HCT116 (cell line): ENCODE results near the gene PPTC7. TPM values are rescaled to one million over a fixed set of nuclear protein-coding genes. Genes with fewer than 3 reads are reported as not detected.

Source experiments
- ATAC-seq: fragments of 200-7000 bp; cut with Tn5 transposase; 2 replicates; pipeline ENCODE4 v1.9.1; 2020; ENCODE audit warnings: mild to moderate bottlenecking, moderate library complexity
- BruUV-seq: library from RNA; stranded (reverse); fragments of 400-500 nt; replicated peaks from 2 replicates; lab custom pipeline; 2021; lab: Mats Ljungman, UMichigan
- CTCF ChIA-PET: fragments of 300-600 bp; sonication (Branson Sonifier 250); formaldehyde crosslinking; loops from one replicate; lab custom pipeline; 2021; ENCODE audit warnings: antibody characterized with exemption; lab: Charles Lee
- POLR2A ChIA-PET: fragments of 300-600, 350-600 bp; sonication (Branson Sonifier 250); formaldehyde crosslinking; loops from one replicate; lab custom pipeline; 2021; ENCODE audit warnings: antibody characterized with exemption; lab: Charles Lee
- RAD21 ChIA-PET, 2 experiments: fragments of 300-600 bp; sonication (Branson Sonifier 250); formaldehyde crosslinking; loops; one replicate each; lab custom pipeline; 2023; ENCODE audit warnings: low total read pairs in 2 of 2; ENCODE audit not compliant: uncharacterized antibody in 2 of 2, unreplicated experiment in 2 of 2, low non-redundant PET in 1 of 2; lab: Charles Lee
- DNase-seq: peaks from one replicate; pipeline ENCODE4 v3.0.0-alpha.2; 2010; ENCODE audit warnings: low read depth, low spot score
- H2AFZ ChIP-seq: fragments of 200-600 bp; shearing (Covaris generic), sonication (generic); 2 replicates; pipeline ENCODE4 v1.6.1; 2017; ENCODE audit warnings: low read depth, mixed run types, mixed read lengths, antibody characterized with exemption, low read length; ENCODE audit not compliant: poor library complexity, severe bottlenecking
- H3K27ac ChIP-seq: 2 replicates; pipeline ENCODE4 v1.5.1; 2012; ENCODE audit warnings: low read depth, low read length
- H3K27me3 ChIP-seq: fragments of 200-600 bp; sonication (generic); 2 replicates; pipeline ENCODE4 v1.6.1; 2016; ENCODE audit warnings: mixed run types, low read length, mixed read lengths; ENCODE audit not compliant: insufficient read depth
- H3K36me3 ChIP-seq, 2 experiments: fragments of 200-500 bp in 1 of 2; fragments of 200-600 bp in 1 of 2; sonication (Bioruptor generic) in 1 of 2; sonication (generic) in 1 of 2; 2 replicates each; pipeline versions ENCODE4 v1.5.1 to v1.6.1; 2014 to 2016; ENCODE audit warnings: low read length in 2 of 2, inconsistent platforms in 1 of 2, mixed read lengths in 1 of 2, mixed run types in 1 of 2; ENCODE audit not compliant: insufficient read depth in 2 of 2, control insufficient read depth in 1 of 2
- H3K4me1 ChIP-seq, 2 experiments: fragments of 200-600 bp in 1 of 2; sonication (generic) in 1 of 2; 2 replicates each; pipeline versions ENCODE4 v1.5.1 to v1.6.1; 2012 to 2017; ENCODE audit warnings: low read length in 2 of 2, inconsistent platforms in 1 of 2, mild to moderate bottlenecking in 1 of 2, mixed read lengths in 1 of 2, mixed run types in 1 of 2, moderate library complexity in 1 of 2; ENCODE audit not compliant: insufficient read depth in 2 of 2, control insufficient read depth in 1 of 2
- H3K4me2 ChIP-seq: fragments of 200-600 bp; sonication (generic); 2 replicates; pipeline ENCODE4 v1.6.1; 2017; ENCODE audit warnings: mixed run types, low read length, mixed read lengths
- H3K4me3 ChIP-seq, 2 experiments: fragments of 200-600 bp in 1 of 2; sonication (generic) in 1 of 2; replicated peaks in 1 of 2; 2 replicates each; pipeline ENCODE4 v1.5.1; 2011 to 2016; ENCODE audit warnings: low read length in 2 of 2, control low read depth in 1 of 2, low read depth in 1 of 2, mild to moderate bottlenecking in 1 of 2, mixed read lengths in 1 of 2, mixed run types in 1 of 2
- H3K79me2 ChIP-seq: fragments of 200-600 bp; sonication (generic); 2 replicates; pipeline ENCODE4 v1.6.1; 2017; ENCODE audit warnings: mild to moderate bottlenecking, mixed run types, low read length, moderate library complexity, mixed read lengths; ENCODE audit not compliant: insufficient read depth
- H3K9ac ChIP-seq: fragments of 200-600 bp; sonication (generic); 2 replicates; pipeline ENCODE4 v1.6.1; 2016; ENCODE audit warnings: low read length, mixed read lengths
- H3K9me2 ChIP-seq: fragments of 200-600 bp; sonication (generic), shearing (Covaris generic); 2 replicates; pipeline ENCODE4 v1.6.1; 2017; ENCODE audit warnings: mixed run types, mild to moderate bottlenecking, moderate library complexity; ENCODE audit not compliant: insufficient read depth
- H3K9me3 ChIP-seq, 2 experiments: fragments of 200-500 bp in 1 of 2; fragments of 200-600 bp in 1 of 2; sonication (Bioruptor generic) in 1 of 2; sonication (generic) in 1 of 2; 2 replicates each; pipeline ENCODE4 v1.6.1; 2014 to 2017; ENCODE audit warnings: low read length in 2 of 2, mixed read lengths in 2 of 2, inconsistent platforms in 1 of 2, low read depth in 1 of 2, mild to moderate bottlenecking in 1 of 2, mixed run types in 1 of 2, moderate library complexity in 1 of 2; ENCODE audit not compliant: control insufficient read depth in 1 of 2, insufficient read depth in 1 of 2
- H4K20me1 ChIP-seq: fragments of 200-600 bp; sonication (generic), shearing (Covaris generic); 2 replicates; pipeline ENCODE4 v1.6.1; 2017; ENCODE audit warnings: mixed run types, mild to moderate bottlenecking, moderate library complexity; ENCODE audit not compliant: insufficient read depth
- CBX3 ChIP-seq: IDR thresholded peaks from 2 replicates; pipeline ENCODE4 v1.6.1; 2012; ENCODE audit warnings: low read depth
- CTCF ChIP-seq, 3 experiments: fragments of 200-600 bp in 1 of 3; sonication (generic) in 1 of 3; IDR thresholded peaks in 2 of 3; conservative IDR thresholded peaks in 1 of 3; 2 replicates each; pipeline ENCODE4 v1.5.1; 2012 to 2017; ENCODE audit warnings: low read depth in 2 of 3, low read length in 2 of 3, antibody characterized with exemption in 1 of 3, borderline replicate concordance in 1 of 3, control low read depth in 1 of 3, mild to moderate bottlenecking in 1 of 3, mixed read lengths in 1 of 3, mixed run types in 1 of 3, moderate library complexity in 1 of 3; ENCODE audit not compliant: insufficient read depth in 1 of 3
- ELF1 ChIP-seq: IDR thresholded peaks from 2 replicates; pipeline ENCODE4 v1.6.1; 2012; ENCODE audit warnings: low read depth, borderline replicate concordance
- EZH2 ChIP-seq: fragments of 200-600 bp; sonication (generic); IDR thresholded peaks from 2 replicates; pipeline ENCODE4 v1.6.1; 2017; ENCODE audit warnings: antibody characterized with exemption, mixed run types
- EZH2phosphoT487 ChIP-seq: fragments of 200-600 bp; IDR thresholded peaks from 2 replicates; pipeline ENCODE4 v1.6.1; 2018; ENCODE audit warnings: antibody characterized with exemption, borderline replicate concordance
- MAX ChIP-seq: IDR thresholded peaks from 2 replicates; pipeline ENCODE4 v1.6.1; 2012
- POLR2A ChIP-seq: IDR thresholded peaks from 2 replicates; pipeline ENCODE4 v1.7.0; 2011; ENCODE audit warnings: borderline replicate concordance; ENCODE audit not compliant: insufficient read depth, insufficient read length; ENCODE audit errors: extremely low read depth
- POLR2AphosphoS5 ChIP-seq: IDR thresholded peaks from 2 replicates; pipeline ENCODE4 v1.6.1; 2011; ENCODE audit warnings: mild to moderate bottlenecking, low read depth, low read length, moderate library complexity
- REST ChIP-seq: IDR thresholded peaks from 2 replicates; pipeline ENCODE4 v1.6.1; 2012; ENCODE audit warnings: low read depth
- SP1 ChIP-seq: IDR thresholded peaks from 2 replicates; pipeline ENCODE4 v1.6.1; 2012; ENCODE audit warnings: low read depth
- SRF ChIP-seq: IDR thresholded peaks from 2 replicates; pipeline ENCODE4 v1.6.1; 2012; ENCODE audit warnings: low read depth
- TCF7L2 ChIP-seq: IDR thresholded peaks from 2 replicates; pipeline ENCODE4 v1.7.0; 2011; ENCODE audit warnings: borderline replicate concordance, inconsistent platforms; ENCODE audit not compliant: insufficient read depth, insufficient read length; ENCODE audit errors: extremely low read depth
- YY1 ChIP-seq: IDR thresholded peaks from 2 replicates; pipeline ENCODE4 v1.6.1; 2011; ENCODE audit warnings: low read length, low read depth, moderate library complexity, mild to moderate bottlenecking; ENCODE audit not compliant: insufficient replicate concordance; ENCODE audit errors: extremely low read depth
- ZNF274 ChIP-seq: fragments of 200-500 bp; sonication (Bioruptor generic); IDR thresholded peaks from 2 replicates; pipeline ENCODE4 v1.6.1; 2014; ENCODE audit warnings: mild to moderate bottlenecking, low read depth, low read length, inconsistent platforms
- intact Hi-C: fragments of 100-400 bp; cut with micrococcal nuclease; formaldehyde crosslinking; loops from 2 replicates; pipeline ENCODE4 v1.10.0; 2022
- total RNA-seq: library from RNA; stranded (reverse); gene quantifications from one replicate; pipeline ENCODE4 v1.2.1, GENCODE V29; 2021; ENCODE audit not compliant: unreplicated experiment

The PPTC7 gene
- total RNA-seq, 1 experiment from 2014 or later: 25.2 TPM

- TF ChIP-seq POLR2AphosphoS5 (peak; percentile 90), CBX3 (no peak), POLR2A (peak; percentile 44), TCF7L2 (no peak), ELF1 (no peak)
These were observed 30.9 kb upstream of the PPTC7 start, which contains the start of gene TCTN1 (continued) for GRCh38 chr12:110613771-110614684.

GRCh38 chr12:110613071-110613770, 30.1 kb upstream of the PPTC7 start:
- Histone ChIP-seq H3K4me1 (peaks cover 11 to 29% of the 10 kb centered on the region in 2 experiments; a peak in 3 of 4 replicates), H3K9ac (peak overlapping the region; percentile 90)
- POLR2A ChIA-PET: no interaction called here
- TF ChIP-seq EZH2: no peak
- TF ChIP-seq ZNF274: no peak
- TF ChIP-seq POLR2A: no peak
- TF ChIP-seq YY1: no peak
- TF ChIP-seq CTCF (IDR thresholded peaks at IDR 0.05 in 2 of 3, conservative IDR thresholded peaks at IDR 0.05 in 1 of 3; ENCODE audit: borderline replicate concordance in 1 of 3, insufficient read depth in 1 of 3, low read depth in 2 of 3, low read length in 2 of 3): no peak
- TF ChIP-seq MAX: no peak
- TF ChIP-seq REST: no peak
- TF ChIP-seq EZH2phosphoT487: no peak
- TF ChIP-seq SP1: no peak
- no peak for TF ChIP-seq POLR2AphosphoS5
- no peak for TF ChIP-seq SRF
- TF ChIP-seq TCF7L2: no peak
- TF ChIP-seq, all 23 proteins: peak for 0
- Histone ChIP-seq H3K27ac (peak overlapping the region; percentile 21; the same call in 1 of the 2 replicates), H4K20me1 (no peaks in the 10 kb centered on the region), H3K36me3 (no peaks in the 10 kb centered on the region), H2AFZ (no peak overlapping the region), H3K9me2 (no peaks in the 10 kb centered on the region), H3K9me3 (no peaks in the 10 kb centered on the region), H3K4me2 (peak overlapping the region; percentile 99), H3K27me3 (no peaks in the 10 kb centered on the region), H3K4me3 (peak overlapping the region; percentile 84 to 95), H3K79me2 (no peaks in the 10 kb centered on the region; the same call in 1 of the 2 replicates)
- TSS peak; percentile 83 for BruUV-seq
- ChIA-PET CTCF (interaction anchor here (1.1 to 2.3 kb wide), 2 partner anchors 12 to 214 kb away, joined by 3 to 6 read pairs; no protein-coding TSS in a partner anchor), RAD21 (interaction anchor here (1.2 to 1.6 kb wide), 2 partner anchors 182 to 214 kb away, joined by 3 to 6 read pairs; no protein-coding TSS in a partner anchor)
- intact Hi-C loops: loop anchor here (10.0 kb wide), 1 partner anchor 82 kb away; no protein-coding TSS in a partner anchor
- DNase-seq (no peak), ATAC-seq (no peak)
